Measurements from ENCODE around the gene INAFM2.

DNA sequence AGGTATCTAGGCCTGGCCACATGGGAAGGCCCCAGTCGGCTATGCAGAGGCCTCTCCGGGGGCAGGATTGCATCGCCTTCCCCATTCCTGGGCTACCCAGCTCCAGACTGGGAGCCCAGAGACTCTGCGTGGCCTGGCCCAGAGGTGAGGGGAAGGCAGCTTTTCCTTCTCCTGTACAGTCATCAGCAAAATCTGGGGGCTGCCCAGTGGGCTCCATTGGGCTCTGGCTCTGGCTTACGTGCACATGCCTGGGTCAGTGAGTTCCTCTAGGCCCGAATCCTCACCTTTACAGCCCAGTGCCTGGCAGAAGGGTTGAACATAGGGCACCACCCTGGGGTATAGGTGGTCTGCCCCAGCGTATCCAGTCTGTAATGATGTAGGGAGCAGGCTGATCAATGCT is 36.7 kb upstream of the INAFM2 start:
- TF ChIP-seq, protein P1, sequence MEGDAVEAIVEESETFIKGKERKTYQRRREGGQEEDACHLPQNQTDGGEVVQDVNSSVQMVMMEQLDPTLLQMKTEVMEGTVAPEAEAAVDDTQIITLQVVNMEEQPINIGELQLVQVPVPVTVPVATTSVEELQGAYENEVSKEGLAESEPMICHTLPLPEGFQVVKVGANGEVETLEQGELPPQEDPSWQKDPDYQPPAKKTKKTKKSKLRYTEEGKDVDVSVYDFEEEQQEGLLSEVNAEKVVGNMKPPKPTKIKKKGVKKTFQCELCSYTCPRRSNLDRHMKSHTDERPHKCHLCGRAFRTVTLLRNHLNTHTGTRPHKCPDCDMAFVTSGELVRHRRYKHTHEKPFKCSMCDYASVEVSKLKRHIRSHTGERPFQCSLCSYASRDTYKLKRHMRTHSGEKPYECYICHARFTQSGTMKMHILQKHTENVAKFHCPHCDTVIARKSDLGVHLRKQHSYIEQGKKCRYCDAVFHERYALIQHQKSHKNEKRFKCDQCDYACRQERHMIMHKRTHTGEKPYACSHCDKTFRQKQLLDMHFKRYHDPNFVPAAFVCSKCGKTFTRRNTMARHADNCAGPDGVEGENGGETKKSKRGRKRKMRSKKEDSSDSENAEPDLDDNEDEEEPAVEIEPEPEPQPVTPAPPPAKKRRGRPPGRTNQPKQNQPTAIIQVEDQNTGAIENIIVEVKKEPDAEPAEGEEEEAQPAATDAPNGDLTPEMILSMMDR (IDR thresholded peaks at IDR 0.05; ENCODE audit: low read depth, low read length, poor library complexity, severe bottlenecking): no peak
- TF ChIP-seq EZH2phosphoT487 (IDR thresholded peaks at IDR 0.05; ENCODE audit: borderline replicate concordance, low read length): no peak
